H9 (cell line): ENCODE results near the gene ATP6V1G3. TPM values are rescaled to one million over a fixed set of nuclear protein-coding genes. Genes with fewer than 3 reads are reported as not detected.

Source experiments
- DNase-seq: peaks from one replicate; pipeline ENCODE4 v3.0.0-alpha.2; 2017
- H2AFZ ChIP-seq: one replicate; pipeline ENCODE4 v1.6.1; 2013; ENCODE audit warnings: mild to moderate bottlenecking, low read length, control low read depth, moderate library complexity
- H2AK5ac ChIP-seq: 2 replicates; pipeline ENCODE4 v1.6.1; 2013; ENCODE audit warnings: low read length, control low read depth, mixed read lengths; ENCODE audit not compliant: insufficient read length
- H2BK120ac ChIP-seq: one replicate; pipeline ENCODE4 v1.6.1; 2013; ENCODE audit warnings: low read depth, mild to moderate bottlenecking, low read length, control low read depth, inconsistent platforms; ENCODE audit not compliant: poor library complexity, severe bottlenecking
- H2BK12ac ChIP-seq: 2 replicates; pipeline ENCODE4 v1.6.1; 2013; ENCODE audit warnings: low read length, control low read depth, mixed read lengths, low read depth; ENCODE audit not compliant: insufficient read length
- H2BK15ac ChIP-seq: 2 replicates; pipeline ENCODE4 v1.6.1; 2013; ENCODE audit warnings: low read depth, low read length, control low read depth
- H2BK20ac ChIP-seq: one replicate; pipeline ENCODE4 v1.6.1; 2013; ENCODE audit warnings: low read depth, mild to moderate bottlenecking, low read length, control low read depth, inconsistent platforms; ENCODE audit not compliant: poor library complexity, severe bottlenecking
- H2BK5ac ChIP-seq: 2 replicates; pipeline ENCODE4 v1.6.1; 2013; ENCODE audit warnings: low read length, control low read depth, mixed read lengths; ENCODE audit not compliant: insufficient read length
- H3K14ac ChIP-seq: 2 replicates; pipeline ENCODE4 v1.6.1; 2013; ENCODE audit warnings: low read length, control low read depth; ENCODE audit not compliant: insufficient read depth
- H3K18ac ChIP-seq: 2 replicates; pipeline ENCODE4 v1.6.1; 2013; ENCODE audit warnings: low read depth, mild to moderate bottlenecking, mixed read lengths, low read length, control low read depth; ENCODE audit not compliant: insufficient read length
- H3K23ac ChIP-seq: 2 replicates; pipeline ENCODE4 v1.6.1; 2013; ENCODE audit warnings: low read length, control low read depth, mixed read lengths, low read depth; ENCODE audit not compliant: insufficient read length
- H3K23me2 ChIP-seq: 2 replicates; pipeline ENCODE4 v1.6.1; 2013; ENCODE audit warnings: low read depth, mild to moderate bottlenecking, mixed read lengths, low read length, control low read depth; ENCODE audit not compliant: insufficient read length, poor library complexity, severe bottlenecking
- H3K27ac ChIP-seq: 2 replicates; pipeline ENCODE4 v1.5.1; 2013; ENCODE audit warnings: low read length, control low read depth, mixed read lengths, low read depth; ENCODE audit not compliant: insufficient read length
- H3K27me3 ChIP-seq: 2 replicates; pipeline ENCODE4 v1.6.1; 2013; ENCODE audit warnings: low read length, control low read depth, inconsistent platforms; ENCODE audit not compliant: insufficient read depth
- H3K4ac ChIP-seq: 2 replicates; pipeline ENCODE4 v1.6.1; 2013; ENCODE audit warnings: low read depth, mild to moderate bottlenecking, control low read depth, inconsistent platforms, low read length, moderate library complexity
- H3K4me1 ChIP-seq: 2 replicates; pipeline ENCODE4 v1.6.1; 2013; ENCODE audit warnings: low read length, control low read depth, inconsistent platforms; ENCODE audit not compliant: insufficient read depth
- H3K4me2 ChIP-seq: 2 replicates; pipeline ENCODE4 v1.6.1; 2013; ENCODE audit warnings: low read length, control low read depth, mixed read lengths; ENCODE audit not compliant: insufficient read length, insufficient read depth
- H3K56ac ChIP-seq: 2 replicates; pipeline ENCODE4 v1.6.1; 2013; ENCODE audit warnings: low read depth, mild to moderate bottlenecking, mixed read lengths, low read length, control low read depth; ENCODE audit not compliant: insufficient read length
- H3K79me1 ChIP-seq: 2 replicates; pipeline ENCODE4 v1.6.1; 2013; ENCODE audit warnings: low read depth, mild to moderate bottlenecking, moderate library complexity, low read length, control low read depth, inconsistent platforms; ENCODE audit not compliant: insufficient read depth, poor library complexity, severe bottlenecking
- H3K79me2 ChIP-seq: 2 replicates; pipeline ENCODE4 v1.6.1; 2013; ENCODE audit warnings: low read length, control low read depth, inconsistent platforms; ENCODE audit not compliant: insufficient read depth
- H3K9ac ChIP-seq: 2 replicates; pipeline ENCODE4 v1.6.1; 2013; ENCODE audit warnings: low read length, control low read depth, mixed read lengths; ENCODE audit not compliant: insufficient read length; ENCODE audit errors: extremely low read depth
- H3K9me3 ChIP-seq: one replicate; pipeline ENCODE4 v1.6.1; 2013; ENCODE audit warnings: low read depth, low read length, inconsistent platforms; ENCODE audit not compliant: control insufficient read depth
- H3T11ph ChIP-seq: one replicate; pipeline ENCODE4 v1.6.1; 2013; ENCODE audit warnings: mild to moderate bottlenecking, low read length, control low read depth, inconsistent platforms
- H4K20me1 ChIP-seq: one replicate; pipeline ENCODE4 v1.6.1; 2013; ENCODE audit not compliant: control insufficient read depth, insufficient read length, insufficient read depth
- H4K5ac ChIP-seq: 2 replicates; pipeline ENCODE4 v1.6.1; 2013; ENCODE audit warnings: low read depth, mild to moderate bottlenecking, mixed read lengths, low read length, control low read depth; ENCODE audit not compliant: insufficient read length
- H4K8ac ChIP-seq: replicated peaks from 2 replicates; pipeline ENCODE4 v1.6.1; 2013; ENCODE audit warnings: low read length, control low read depth, mixed read lengths, low read depth; ENCODE audit not compliant: insufficient read length
- H4K91ac ChIP-seq: 2 replicates; pipeline ENCODE4 v1.6.1; 2013; ENCODE audit warnings: low read depth, mild to moderate bottlenecking, moderate library complexity, mixed read lengths, low read length, control low read depth; ENCODE audit not compliant: insufficient read length
- H3K27ac Mint-ChIP-seq, 3 experiments: 2 replicates in 2 of 3; 3 replicates in 1 of 3; pipeline ENCODE4 v1.8.0; 2020 to 2021; ENCODE audit warnings: mixed read lengths in 3 of 3, mild to moderate bottlenecking in 1 of 3, moderate library complexity in 1 of 3
- H3K27me3 Mint-ChIP-seq: 2 replicates; pipeline ENCODE4 v1.8.0; 2021; ENCODE audit warnings: low read depth, mild to moderate bottlenecking, moderate library complexity, mixed read lengths
- H3K36me3 Mint-ChIP-seq, 3 experiments: 2 replicates in 2 of 3; 3 replicates in 1 of 3; pipeline ENCODE4 v1.8.0; 2020 to 2021; ENCODE audit warnings: low read depth in 3 of 3, mixed read lengths in 3 of 3; ENCODE audit not compliant: insufficient read depth in 1 of 3
- H3K4me1 Mint-ChIP-seq, 2 experiments: 2 replicates each; pipeline ENCODE4 v1.8.0; 2020; ENCODE audit warnings: mixed read lengths in 2 of 2
- H3K4me3 Mint-ChIP-seq, 2 experiments: 2 replicates in 1 of 2; 3 replicates in 1 of 2; pipeline ENCODE4 v1.8.0; 2020 to 2021; ENCODE audit warnings: mild to moderate bottlenecking in 2 of 2, mixed read lengths in 2 of 2, moderate library complexity in 1 of 2
- H3K9me3 Mint-ChIP-seq, 2 experiments: 2 replicates in 1 of 2; 3 replicates in 1 of 2; pipeline ENCODE4 v1.8.0; 2020; ENCODE audit warnings: mild to moderate bottlenecking in 2 of 2, mixed read lengths in 2 of 2, moderate library complexity in 1 of 2
- WGBS: extraction: QIAGEN DNeasy Blood & Tissue Kit; methylation state at CpG from one replicate; pipeline ENCODE4 v1.1.7; 2013; ENCODE audit warnings: missing lambda C conversion rate, low lambda C conversion rate, mixed read lengths; ENCODE audit not compliant: insufficient read length; ENCODE audit errors: extremely low coverage; 5-methylcytosine and 5-hydroxymethylcytosine counted together
- total RNA-seq: library from RNA; stranded (reverse); gene quantifications from 2 replicates; pipeline ENCODE4 v1.2.1, GENCODE V29; 2021
- TF ChIP-seq, protein P1 (sequence below): fragments of 200-600 bp; sonication (generic); conservative IDR thresholded peaks from 3 replicates; pipeline ENCODE4 v1.8.0; 2021; ENCODE audit warnings: antibody characterized with exemption, mild to moderate bottlenecking

ATP6V1G3 gene
- total RNA-seq, 1 experiment from 2014 or later, result not detected

DNA sequence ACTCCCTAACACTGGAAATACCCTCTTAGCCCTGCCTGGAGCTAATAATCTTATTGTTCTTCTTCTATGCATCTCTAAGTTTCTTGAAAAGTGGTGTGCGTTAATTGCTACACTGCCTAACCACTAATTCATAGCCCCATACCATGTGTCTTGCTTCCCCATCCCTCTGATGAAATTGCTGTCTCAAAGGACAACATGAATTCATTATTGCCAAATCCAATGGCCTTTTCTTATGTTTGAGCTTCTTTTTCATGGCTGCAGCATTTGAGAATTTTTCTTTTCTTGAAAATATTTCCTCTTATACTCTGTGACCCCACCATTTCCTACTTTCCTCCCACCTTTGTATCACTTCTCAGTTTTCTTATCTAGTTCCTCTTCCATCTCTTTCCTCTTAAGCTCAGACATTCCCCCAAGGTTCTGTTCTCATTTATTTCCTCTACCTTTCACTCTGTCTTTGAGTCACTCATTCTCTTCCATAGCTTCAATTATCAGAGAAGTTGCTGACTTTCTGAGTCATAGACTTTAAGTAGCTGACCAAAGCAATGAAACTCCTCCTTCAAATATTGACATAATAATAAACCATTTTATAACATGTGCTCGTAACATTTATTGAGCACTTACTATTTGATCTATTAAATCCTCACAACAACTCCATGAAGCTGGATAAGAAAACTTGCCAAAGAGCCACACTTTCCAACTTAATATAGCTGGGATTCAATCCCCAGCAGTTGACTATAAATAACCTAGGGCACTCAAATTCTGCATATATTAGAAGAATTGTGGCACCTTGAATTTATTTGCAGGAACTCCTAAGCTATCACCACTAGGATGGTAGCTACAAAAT lies 35.5 kb upstream of the ATP6V1G3 start:
- no peak for DNase-seq
- Histone ChIP-seq H4K91ac (no peak overlapping the region), H3K23ac (no peak overlapping the region), H3K14ac (no peak overlapping the region), H3K56ac (no peak overlapping the region), H3K23me2 (no peaks in the 10 kb centered on the region), H2BK15ac (no peak overlapping the region), H3K79me1 (no peaks in the 10 kb centered on the region), H3K4me2 (no peak overlapping the region), H4K8ac (no peak overlapping the region), H3K18ac (no peak overlapping the region), H3K4ac (no peak overlapping the region), H3K79me2 (no peaks in the 10 kb centered on the region), H3K9ac (no peak overlapping the region), H4K5ac (no peak overlapping the region), H3K9me3 (no peaks in the 10 kb centered on the region), H4K20me1 (no peaks in the 10 kb centered on the region), H2BK12ac (no peak overlapping the region), H2BK5ac (no peak overlapping the region), H3K4me1 (no peaks in the 10 kb centered on the region), H2AFZ (no peak overlapping the region), H2BK120ac (no peak overlapping the region), H2BK20ac (peak overlapping the region; percentile 60), H3K27me3 (no peaks in the 10 kb centered on the region), H2AK5ac (no peak overlapping the region), H3K27ac (no peak overlapping the region), H3T11ph (no peak overlapping the region)
- H3K27ac Mint-ChIP-seq, result no peak overlapping the region
- no peaks in the 10 kb centered on the region for H3K4me1 Mint-ChIP-seq
- H3K36me3 Mint-ChIP-seq, result no peaks in the 10 kb centered on the region; a peak in 2 of 7 replicates
- no CpG with 5 or more reads among the region's 2 CpGs for WGBS
- peaks cover 0 to 2% of the 10 kb centered on the region in 2 experiments; a peak in 3 of 5 replicates for H3K9me3 Mint-ChIP-seq
- no peaks in the 10 kb centered on the region for H3K27me3 Mint-ChIP-seq
- TF ChIP-seq, protein P1, sequence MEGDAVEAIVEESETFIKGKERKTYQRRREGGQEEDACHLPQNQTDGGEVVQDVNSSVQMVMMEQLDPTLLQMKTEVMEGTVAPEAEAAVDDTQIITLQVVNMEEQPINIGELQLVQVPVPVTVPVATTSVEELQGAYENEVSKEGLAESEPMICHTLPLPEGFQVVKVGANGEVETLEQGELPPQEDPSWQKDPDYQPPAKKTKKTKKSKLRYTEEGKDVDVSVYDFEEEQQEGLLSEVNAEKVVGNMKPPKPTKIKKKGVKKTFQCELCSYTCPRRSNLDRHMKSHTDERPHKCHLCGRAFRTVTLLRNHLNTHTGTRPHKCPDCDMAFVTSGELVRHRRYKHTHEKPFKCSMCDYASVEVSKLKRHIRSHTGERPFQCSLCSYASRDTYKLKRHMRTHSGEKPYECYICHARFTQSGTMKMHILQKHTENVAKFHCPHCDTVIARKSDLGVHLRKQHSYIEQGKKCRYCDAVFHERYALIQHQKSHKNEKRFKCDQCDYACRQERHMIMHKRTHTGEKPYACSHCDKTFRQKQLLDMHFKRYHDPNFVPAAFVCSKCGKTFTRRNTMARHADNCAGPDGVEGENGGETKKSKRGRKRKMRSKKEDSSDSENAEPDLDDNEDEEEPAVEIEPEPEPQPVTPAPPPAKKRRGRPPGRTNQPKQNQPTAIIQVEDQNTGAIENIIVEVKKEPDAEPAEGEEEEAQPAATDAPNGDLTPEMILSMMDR, result no peak
- H3K4me3 Mint-ChIP-seq, result no peak overlapping the region
